Fibroblast of lung (primary cell): Measurements from ENCODE around the gene ANLN.
"Not testable (repeated sequence)": the region's sequence is repeated elsewhere in the genome, so short reads cannot be mapped to it uniquely, and the experiment has no call there.

Source experiments
- CTCF ChIP-seq, 2 donors: IDR thresholded peaks in 1 of 2; conservative IDR thresholded peaks in 1 of 2; 1 replicate in 1 of 2; 2 replicates in 1 of 2; pipeline ENCODE4 v1.5.1; 2011 to 2012; ENCODE audit warnings: low read length in 2 of 2, control low read depth in 1 of 2, inconsistent platforms in 1 of 2, low read depth in 1 of 2, mild to moderate bottlenecking in 1 of 2
- EZH2 ChIP-seq: IDR thresholded peaks from 2 replicates; pipeline ENCODE4 v1.5.1; 2012; ENCODE audit warnings: low read length, control low read depth, mild to moderate bottlenecking; ENCODE audit errors: missing control alignments

- TF ChIP-seq EZH2; CTCF (conservative IDR thresholded peaks at IDR 0.05 in 1 of 2, IDR thresholded peaks at IDR 0.05 in 1 of 2; ENCODE audit: low read depth in 1 of 2, low read length in 2 of 2): not testable (repeated sequence)
These were observed 94.2 kb downstream of the ANLN start for GRCh38 chr7:36483853-36484252.
